ENCODE measurements around the gene ZNF492. TPM values are rescaled to one million over a fixed set of nuclear protein-coding genes. Genes with fewer than 3 reads are reported as not detected.

Gene ZNF492
- total RNA-seq, 1 donor from 2014 or later, result 0.26 TPM

DNA sequence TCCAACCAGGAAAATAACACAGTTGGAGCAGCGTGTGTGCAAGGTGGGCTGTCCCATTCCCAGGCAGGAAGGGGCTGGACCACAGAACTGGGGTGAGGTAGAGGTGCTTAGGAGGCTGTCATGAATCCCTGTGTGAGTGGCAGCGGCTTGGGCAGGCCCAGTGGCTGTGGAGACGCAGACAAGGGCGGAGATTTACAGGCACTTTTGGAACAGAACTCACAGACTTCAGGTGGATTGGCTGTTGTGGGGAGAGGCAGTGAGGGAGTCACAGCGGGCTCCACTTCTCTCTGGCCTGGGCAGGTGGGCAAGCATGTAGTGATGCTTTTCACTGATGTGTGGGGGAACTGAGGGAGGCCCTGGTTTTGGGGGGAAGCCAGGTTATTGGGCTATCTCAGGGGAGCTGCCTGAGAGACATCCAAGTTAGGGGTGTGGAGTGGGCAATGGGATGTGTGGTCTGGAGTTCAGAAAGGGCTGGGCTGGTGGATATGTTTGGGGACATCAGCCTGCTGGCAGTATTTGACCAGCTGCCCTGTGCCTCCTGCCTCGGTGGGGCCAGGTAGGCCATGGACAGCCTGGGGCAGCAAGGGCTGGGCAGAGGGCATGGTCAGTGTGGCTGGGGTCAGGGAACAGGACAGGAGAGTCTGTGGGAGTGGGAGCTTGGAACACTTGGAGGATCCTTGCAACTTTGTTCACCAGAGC, 27.0 kb upstream of the ZNF492 start:
- FAIRE-seq (no peak), DNase-seq (ENCODE audit: low read depth) (no peak)
- TF ChIP-seq CTCF (IDR thresholded peaks at IDR 0.05; ENCODE audit: insufficient read depth, low read length, severe bottlenecking), result no peak
- Histone ChIP-seq H3K27me3 (ENCODE audit: control insufficient read depth, insufficient read depth, low read length) (no peaks in the 10 kb centered on the region), H3K4me3 (ENCODE audit: low read depth, low read length) (no peak overlapping the region), H3K36me3 (ENCODE audit: control insufficient read depth, insufficient read depth, low read length) (no peaks in the 10 kb centered on the region)

- no peaks in the 10 kb centered on the region for H3K36me3 ChIP-seq (ENCODE audit: control insufficient read depth, insufficient read depth, low read length)
- H3K4me3 ChIP-seq (ENCODE audit: low read depth, low read length), result no peak overlapping the region
- FAIRE-seq, result no peak
- no peak for DNase-seq (ENCODE audit: low read depth)
- no peak for TF ChIP-seq CTCF (IDR thresholded peaks at IDR 0.05; ENCODE audit: insufficient read depth, low read length, severe bottlenecking)
- H3K27me3 ChIP-seq (ENCODE audit: control insufficient read depth, insufficient read depth, low read length), result no peaks in the 10 kb centered on the region
These were observed 26.3 kb upstream of the ZNF492 start for GRCh38 chr19:22607653-22608430.

DNA sequence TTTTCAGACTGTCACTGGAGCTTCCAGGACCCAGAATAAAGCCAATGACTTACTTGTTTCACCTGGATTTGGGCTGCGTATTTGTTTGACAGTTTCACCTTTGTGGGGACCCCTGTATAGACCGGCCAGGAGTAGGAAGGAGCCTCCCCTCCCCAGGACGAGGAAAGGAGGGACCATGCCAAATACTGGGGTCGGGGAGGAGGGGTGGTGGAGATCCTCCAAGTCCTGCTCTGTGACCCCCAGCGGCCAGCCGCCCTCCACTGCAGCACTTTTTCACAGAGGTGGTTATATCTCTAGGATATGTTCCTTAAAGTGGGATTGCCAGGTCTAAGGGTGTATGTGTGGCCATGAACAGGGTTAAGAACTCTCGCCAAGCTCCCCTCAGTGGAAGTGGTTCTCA, 25.7 kb upstream of the ZNF492 start:
- H3K4me3 ChIP-seq (ENCODE audit: low read depth, low read length), result no peak overlapping the region
- TF ChIP-seq CTCF (IDR thresholded peaks at IDR 0.05; ENCODE audit: insufficient read depth, low read length, severe bottlenecking), result no peak

GRCh38 chr19:22609630-22610029, 24.5 kb upstream of the ZNF492 start:
- Histone ChIP-seq H3K27me3 (ENCODE audit: control insufficient read depth, insufficient read depth, low read length) (no peaks in the 10 kb centered on the region), H3K4me3 (ENCODE audit: low read depth, low read length) (no peak overlapping the region), H3K36me3 (ENCODE audit: control insufficient read depth, insufficient read depth, low read length) (no peaks in the 10 kb centered on the region)
- no peak for TF ChIP-seq CTCF (IDR thresholded peaks at IDR 0.05; ENCODE audit: insufficient read depth, low read length, severe bottlenecking)
- DNase-seq (ENCODE audit: low read depth), result no peak
- FAIRE-seq, result no peak

More for the DNA sequence above, 25.7 kb upstream of the ZNF492 start:
- DNase-seq (ENCODE audit: low read depth) (no peak), FAIRE-seq (no peak)
- no peaks in the 10 kb centered on the region for H3K36me3 ChIP-seq (ENCODE audit: control insufficient read depth, insufficient read depth, low read length)
- no peaks in the 10 kb centered on the region for H3K27me3 ChIP-seq (ENCODE audit: control insufficient read depth, insufficient read depth, low read length)

GRCh38 chr19:22610121-22610520, 24.0 kb upstream of the ZNF492 start:
- no peak for TF ChIP-seq CTCF (IDR thresholded peaks at IDR 0.05; ENCODE audit: insufficient read depth, low read length, severe bottlenecking)
- no peaks in the 10 kb centered on the region for H3K27me3 ChIP-seq (ENCODE audit: control insufficient read depth, insufficient read depth, low read length)
- DNase-seq (ENCODE audit: low read depth), result no peak
- H3K36me3 ChIP-seq (ENCODE audit: control insufficient read depth, insufficient read depth, low read length), result no peaks in the 10 kb centered on the region
- H3K4me3 ChIP-seq (ENCODE audit: low read depth, low read length), result no peak overlapping the region
- FAIRE-seq, result no peak
